HG02938 (cell line): ENCODE results near the gene EPC1.
"Not testable (repeated sequence)": the region's sequence is repeated elsewhere in the genome, so short reads cannot be mapped to it uniquely, and the experiment has no call there.

Experiments
- ATAC-seq: cut with Tn5 transposase; IDR thresholded peaks from one replicate; pipeline ENCODE4 v1.9.1; 2021; ENCODE audit warnings: mild to moderate bottlenecking, moderate library complexity; ENCODE audit not compliant: unreplicated experiment

EPC1 gene

DNA sequence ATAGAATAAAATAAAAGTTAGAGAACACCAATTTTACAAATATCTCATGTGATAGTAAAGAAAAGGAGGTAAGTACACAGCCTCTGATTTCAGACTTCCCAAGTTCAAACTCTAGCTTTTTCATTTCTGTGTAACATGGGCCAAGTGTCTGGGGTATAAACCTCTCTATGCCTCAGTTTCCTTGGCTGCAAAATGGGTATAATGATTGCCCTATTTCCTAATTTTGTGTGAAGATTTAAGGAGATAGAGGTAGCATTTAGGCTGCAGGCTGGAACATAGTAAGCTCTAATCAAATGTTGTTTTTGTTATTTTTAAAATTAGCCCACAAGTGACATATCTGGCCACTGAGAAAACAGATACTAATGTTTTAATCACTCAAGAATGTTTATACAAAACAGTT lies 26.1 kb upstream of the EPC1 start:
- no peak for ATAC-seq

DNA sequence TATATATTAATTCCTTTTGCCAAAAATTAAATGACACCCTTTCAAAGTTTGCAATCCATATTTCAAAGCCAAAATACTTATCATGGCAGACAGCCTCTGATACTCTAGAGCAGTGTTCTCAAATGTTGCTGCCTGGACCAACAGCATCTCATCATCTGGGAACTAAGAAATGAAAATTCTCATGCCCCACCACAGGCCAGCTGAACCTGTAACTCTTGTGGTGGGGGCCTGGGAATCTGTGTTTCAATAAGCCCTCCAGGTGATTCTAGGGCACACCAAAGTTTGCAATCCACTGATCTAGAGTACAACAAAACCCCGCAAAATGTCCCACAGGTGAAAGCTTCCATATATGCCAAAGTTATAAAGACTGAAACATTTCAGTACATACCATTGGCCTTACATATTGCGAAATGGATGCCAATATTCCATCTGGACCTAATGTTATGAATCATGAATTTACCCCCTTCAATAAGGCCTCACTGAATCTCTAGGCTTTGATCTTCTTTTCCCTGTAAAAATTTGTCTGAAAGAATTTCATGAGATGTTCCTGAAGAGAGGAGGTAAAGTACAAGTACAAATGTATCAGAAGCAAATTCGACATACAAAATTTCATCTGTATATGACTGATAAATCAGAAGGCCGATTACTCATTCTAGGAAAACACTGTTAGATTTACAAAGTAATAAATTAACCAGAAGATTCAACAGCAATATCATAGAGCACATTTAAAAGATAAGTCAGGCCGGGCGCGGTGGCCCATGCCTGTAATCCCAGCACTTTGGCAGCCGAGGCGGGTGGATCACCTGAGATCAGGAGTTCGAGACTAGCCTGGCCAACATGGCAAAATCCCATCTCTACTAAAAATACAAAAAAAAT lies 25.3 kb upstream of the EPC1 start:
- no peak for ATAC-seq

DNA sequence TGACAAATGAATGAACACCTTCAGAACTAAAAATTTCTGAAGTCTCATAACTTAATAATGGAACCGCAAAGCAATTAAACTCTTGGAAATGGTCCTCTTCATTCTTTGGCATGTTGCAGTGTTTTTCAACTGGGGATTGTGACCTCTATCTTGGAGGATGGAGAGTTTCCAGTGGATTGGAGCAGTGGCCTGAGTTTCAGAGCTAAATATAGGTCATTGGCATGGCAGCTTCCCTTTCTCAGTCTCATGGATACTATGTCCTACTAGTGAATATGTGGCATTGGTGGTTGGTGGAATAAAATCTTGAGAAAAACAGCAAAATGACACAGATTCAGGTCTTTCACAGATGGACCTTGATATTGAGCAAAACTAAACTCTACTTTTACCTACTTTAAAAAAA lies 24.1 kb upstream of the EPC1 start:
- ATAC-seq: no peak

DNA sequence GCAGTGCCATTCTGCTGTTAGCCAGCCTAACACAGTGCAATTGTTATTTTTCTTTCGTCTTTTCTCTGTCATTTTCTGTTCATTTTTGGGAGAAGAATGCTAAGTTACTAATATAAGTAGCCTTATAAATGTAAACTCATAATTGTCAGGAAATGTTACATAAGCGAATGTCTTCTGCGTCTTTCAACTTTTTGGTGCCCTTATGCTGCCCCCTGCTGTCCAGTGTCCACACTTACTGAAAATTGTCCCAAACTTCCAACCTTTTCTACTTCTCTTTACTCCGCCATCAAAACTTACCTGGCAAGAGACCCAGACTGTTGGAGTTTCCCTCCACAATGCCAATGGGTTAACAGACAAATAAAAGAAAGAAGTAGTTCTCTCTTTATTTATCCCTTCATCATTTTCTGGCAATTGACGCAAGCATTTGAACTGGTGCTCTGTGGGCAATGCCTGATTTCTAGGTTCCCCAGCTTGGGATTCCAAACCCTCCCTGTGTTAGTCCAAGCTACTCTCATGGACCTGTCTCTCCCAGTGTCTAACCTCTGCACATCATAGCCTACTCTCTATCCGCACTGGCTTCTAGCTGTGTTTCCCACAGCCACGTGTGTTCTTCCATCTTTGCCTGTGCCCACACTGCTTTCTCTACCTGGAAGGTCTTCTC lies 21.0 kb upstream of the EPC1 start:
- no peak for ATAC-seq

DNA sequence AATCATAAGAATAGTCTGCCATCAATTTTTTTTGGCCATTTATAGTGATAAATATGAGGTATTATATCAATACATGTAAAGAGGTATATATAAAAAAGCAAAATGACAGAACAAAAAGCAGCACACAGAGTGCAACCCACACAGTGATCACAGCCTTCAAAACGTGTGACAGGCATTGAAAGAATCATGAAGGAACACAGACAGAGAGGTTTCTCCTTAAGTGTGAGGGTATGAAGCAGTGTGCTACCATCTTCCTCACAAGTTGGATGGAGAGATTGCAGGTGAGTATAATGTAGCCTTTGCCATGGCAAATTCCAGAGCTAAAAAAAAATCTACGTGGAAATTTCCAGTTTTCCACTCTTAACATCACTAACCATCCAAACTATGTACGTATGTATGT lies 19.6 kb upstream of the EPC1 start:
- ATAC-seq: no peak

DNA sequence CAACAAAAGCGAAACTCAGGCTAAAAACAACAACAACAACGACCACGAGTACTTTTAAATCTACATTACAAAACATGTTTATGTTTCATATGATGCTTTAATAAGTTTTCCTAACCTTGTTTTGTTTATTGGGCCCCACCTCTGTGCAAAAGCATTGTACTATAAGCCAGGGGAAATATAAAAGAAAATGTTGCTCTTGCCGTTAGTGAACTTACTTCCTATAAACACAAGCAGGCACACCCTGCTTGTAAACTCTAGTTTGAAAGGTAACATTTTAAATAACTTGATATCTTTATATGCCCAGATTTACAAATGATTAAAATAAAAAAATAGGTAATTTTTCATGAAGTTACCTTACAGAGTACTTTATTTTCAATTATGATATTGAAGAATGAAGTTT lies 19.2 kb upstream of the EPC1 start:
- no peak for ATAC-seq

DNA sequence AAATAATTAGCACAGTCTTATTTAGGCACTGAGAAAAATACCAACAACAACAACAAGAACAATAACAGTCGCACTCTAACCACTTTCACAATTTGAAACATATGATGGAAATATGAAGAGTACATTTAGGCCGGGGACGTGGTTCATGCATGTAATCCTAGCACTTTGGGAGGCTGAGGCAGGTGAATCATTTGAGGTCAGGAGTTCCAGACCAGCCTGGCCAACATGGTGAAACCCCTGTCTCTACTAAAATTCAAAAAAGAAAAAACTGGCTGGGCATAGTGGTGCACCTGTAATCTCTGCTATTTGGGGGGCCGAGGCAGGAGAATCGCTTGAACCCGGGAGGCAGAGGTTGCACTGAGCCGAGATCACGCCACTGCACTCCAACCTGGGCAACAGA lies 18.4 kb upstream of the EPC1 start:
- ATAC-seq: not testable (repeated sequence)

DNA sequence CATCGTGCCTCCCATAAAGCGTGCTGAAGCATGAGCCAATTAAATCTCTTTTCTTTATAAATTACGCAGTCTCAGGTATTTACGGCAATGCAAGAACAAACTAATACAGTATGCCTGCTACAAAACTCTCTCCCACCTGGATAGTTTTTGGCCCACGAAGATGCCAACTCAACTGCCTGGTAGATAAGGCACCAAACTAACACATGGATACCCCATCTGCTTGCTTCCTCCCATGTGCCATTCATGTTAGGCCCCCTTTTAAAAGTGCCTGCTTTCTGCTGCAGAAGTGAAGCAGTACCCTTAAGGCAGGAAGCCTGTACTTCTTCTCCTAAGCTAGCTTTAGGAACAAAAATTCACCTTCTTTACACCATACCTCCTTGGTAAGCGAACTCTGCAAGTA lies 15.6 kb upstream of the EPC1 start:
- no peak for ATAC-seq

DNA sequence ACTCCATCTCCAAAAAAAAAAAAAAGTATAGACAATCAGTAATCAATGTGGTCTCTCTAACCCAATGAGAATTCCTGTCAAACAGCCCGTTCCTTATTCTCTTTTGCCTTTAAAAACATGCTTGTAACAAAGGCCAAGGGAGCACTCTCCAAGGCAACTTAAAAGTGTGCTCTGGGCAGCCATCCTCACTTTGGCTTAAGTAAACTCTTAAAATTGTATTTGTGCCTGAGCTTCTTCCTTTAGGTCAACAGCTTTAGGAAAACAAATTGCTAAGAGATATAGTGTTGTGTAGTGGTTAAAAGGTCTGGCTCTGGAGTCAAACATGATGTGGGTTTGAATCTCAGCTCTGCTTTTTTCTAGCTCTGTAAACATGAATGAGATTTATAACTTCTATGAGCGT lies 13.9 kb upstream of the EPC1 start:
- no peak for ATAC-seq

DNA sequence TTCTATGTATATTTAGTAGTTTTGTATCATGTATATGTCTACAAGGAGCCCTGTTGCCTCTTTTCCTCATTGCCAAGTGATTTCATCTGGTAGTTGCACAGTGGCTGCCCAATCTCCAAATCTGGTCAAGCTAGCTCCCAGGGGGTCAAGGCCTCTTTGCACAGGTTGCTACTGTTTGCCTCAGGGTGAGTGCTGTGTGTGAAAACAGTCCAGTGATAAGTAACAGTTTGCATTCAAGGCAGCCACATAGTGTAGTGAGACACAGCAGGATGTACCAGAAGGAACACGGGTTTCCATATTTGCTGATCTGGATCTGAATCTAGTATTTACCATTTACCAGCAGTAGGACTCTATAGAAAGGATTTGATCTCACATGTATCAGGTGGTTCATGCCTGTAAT lies 13.3 kb upstream of the EPC1 start:
- no peak for ATAC-seq

DNA sequence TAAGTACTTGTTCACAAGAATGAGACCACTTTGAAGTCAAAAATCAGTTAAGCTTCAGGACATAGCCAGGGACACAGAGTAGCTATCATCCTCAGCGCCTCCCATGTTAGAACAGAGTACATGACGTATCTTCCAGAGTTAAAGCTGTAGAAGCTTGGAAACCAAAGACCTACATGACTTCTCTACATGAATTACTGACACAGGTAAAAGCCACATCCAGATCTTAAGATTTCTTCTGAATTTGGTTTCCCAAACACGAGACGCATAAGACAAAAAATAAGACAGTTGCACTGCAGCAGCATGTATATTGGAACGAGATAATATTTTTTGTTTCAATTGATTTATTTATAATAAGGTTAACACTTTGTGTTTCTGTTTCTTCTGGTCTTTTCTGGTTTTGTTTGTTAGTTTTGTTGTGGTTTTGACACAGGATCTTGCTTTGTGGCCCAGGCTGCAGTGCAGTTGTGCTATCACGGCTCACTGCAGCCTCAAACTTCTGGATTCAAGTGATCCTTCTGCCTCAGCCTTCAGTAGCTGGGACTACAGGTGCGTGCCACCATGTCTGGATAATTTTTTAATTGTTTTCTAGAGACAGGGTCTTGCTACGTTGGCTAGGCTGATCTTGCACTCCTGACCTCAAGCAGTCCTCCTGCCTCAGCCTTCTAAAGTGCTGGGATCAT lies 10.2 kb upstream of the EPC1 start:
- no peak for ATAC-seq

DNA sequence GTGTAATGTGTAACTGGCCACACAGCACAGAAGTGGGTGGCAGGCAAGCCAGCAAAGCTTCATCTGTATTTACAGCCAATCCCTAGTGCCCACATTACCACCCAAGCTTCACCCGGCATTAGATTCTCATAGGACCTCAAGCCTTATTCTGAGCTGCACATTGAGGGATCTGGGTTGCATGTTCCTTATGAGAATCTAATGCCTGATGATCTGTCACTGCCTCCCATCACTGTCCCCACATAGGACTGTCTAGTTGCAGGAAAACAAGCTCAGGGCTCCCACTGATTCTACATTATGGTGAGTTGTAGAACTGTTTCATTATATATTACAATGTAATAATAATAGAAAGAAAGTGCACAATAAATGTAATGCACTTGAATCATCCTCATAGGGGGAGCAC lies 7.7 kb upstream of the EPC1 start:
- not testable (repeated sequence) for ATAC-seq

DNA sequence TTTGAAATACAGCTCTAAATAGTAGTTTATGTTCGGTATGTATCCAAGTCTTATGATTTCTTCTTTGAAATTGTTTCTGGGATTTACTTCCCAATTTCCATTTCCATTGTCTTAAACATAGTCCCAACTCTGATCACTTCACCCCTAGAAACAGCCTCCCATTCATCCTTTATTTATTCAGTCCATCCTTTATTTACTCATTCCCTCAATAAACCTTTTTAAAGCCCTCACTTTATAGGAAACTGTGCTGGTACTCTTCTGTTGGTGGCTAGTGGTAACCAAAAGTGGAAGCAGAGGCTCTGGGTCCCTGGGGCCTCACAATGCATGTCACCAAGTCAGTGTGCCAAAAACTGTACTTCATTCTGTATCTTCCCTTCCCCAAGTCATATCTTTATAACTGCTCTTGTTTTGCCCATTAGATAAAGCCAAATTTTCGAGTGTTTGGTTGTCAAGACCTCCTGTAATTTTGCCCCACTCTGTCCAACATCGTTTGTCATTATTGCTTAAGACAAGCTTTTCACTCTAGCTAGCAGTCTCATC lies 3.9 kb upstream of the EPC1 start:
- ATAC-seq: no peak

DNA sequence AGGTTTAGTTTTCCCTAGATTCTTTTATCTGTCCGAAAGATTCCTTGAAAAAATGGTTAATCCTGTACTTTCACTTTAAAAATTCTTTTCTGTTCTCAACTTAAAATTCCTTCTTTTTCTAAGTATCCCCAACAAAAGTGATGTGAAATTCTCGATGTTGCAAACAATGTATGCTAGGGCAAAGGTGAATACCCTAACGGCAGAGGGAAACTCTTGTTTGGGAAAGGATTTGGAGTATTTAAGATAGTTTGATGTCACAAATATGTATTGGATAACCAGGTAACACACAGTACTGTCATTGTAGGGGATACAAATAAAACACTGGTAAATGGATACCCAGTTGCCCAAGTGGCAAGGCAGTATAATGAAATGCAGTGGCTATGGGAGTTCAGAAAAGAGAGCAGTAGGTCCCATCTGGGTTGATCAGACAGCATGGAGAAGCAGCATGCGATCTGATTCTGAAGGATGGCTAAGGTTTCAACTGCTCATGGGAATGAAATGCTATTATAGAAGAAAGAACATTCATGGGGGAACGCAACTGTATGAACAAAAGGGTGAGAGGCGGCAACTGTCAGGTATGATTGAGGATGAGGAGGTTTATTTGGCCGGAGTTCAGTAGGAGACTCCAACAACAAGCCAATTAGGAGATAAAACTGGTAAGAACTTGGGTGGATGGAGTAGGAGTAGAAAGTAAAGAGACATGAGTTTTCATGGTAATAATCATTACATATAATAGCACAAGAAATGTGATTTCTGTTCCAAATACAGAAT lies 3.2 kb upstream of the EPC1 start:
- no peak for ATAC-seq

DNA sequence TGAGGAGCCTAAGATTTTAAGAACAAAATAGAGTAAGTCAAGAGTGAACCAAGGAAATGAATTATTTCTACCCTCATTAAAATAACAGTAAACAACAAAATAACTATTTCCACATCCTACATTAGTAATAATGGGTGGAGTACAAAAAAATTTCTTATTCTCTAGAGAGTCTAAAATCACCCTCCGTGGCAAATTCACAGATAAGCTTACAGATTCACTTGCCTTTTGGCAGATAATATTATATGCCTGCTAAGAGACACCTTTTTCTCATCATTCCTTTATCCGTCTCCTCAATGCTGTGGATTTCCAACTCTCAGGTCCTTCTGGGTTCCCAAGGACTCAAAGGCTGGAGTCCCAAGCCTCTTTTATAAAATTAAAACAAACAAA lies 2.2 kb upstream of the EPC1 start:
- ATAC-seq: no peak

DNA sequence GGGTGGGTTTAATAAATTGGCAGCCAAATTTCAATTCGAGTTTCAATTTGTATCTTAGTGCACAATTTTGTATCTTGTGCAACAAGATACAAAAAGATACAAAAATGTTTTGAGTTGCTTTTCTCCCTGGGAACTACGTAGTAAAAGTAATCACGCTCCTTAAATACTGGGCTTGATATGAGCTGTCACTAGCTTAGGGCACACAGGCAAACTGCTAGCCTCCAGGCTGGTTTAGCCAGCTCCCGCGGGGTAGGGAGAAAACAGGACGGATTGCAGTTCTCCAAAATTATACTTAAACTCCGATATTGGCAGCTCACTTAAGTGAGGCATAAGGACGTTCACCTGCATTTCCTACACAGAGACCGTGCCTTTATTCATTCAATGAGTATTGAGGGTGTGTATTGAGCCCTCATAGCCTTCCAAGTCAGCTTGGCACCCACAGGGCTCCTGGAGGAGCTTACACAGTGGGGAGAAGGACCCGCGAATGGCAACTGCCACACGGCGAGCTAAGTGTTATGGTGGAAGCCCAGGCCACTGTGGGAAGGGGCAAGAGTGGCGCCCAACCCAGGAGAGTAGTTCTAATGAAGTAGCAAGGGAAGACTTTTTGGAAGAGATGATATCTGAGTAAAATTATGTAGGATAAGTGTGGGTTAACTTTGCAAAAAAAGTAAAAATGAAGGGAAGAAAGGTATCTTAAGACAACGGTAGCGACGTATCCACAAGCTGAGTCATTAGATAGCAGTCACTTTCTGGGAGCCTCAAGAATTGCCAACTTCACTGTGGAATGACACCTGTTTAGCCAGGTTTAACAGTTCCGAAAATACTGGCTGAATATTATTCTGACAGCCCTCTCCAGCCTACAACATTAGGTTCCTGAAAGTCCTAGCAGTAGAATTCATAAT lies 1.6 kb upstream of the EPC1 start:
- ATAC-seq: no peak

DNA sequence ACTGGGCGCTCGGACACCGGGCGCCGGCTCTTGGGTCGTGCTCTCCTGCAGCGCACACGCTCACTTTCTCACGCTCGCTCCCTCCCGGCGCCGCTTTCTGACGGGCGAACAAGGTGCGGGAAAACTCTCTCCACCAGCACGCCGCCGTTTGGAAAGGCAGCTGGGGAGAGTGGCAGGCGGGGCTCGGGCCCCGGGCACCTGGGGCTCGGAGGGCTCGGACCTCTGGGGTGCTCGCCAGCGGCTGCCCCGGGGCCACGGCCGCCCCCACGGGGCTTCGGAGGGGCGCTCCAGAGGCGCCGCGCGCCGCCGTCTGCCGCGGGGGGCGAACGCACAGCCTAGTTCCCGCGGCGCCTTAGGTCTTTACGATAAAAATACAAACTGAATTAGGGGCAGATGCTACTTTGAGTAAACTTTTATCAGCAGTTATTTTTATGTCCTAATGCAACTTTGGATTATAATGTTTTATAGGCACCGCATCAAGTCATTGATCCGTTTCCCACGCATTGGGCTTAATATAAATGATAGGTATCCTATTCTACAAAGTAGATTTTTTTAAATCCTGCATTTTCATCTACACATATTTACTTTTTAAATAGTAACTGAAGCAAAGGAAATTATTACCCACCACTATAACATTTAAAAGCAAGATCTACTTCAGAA lies 535 bp upstream of the EPC1 start:
- ATAC-seq: peak; percentile 14

DNA sequence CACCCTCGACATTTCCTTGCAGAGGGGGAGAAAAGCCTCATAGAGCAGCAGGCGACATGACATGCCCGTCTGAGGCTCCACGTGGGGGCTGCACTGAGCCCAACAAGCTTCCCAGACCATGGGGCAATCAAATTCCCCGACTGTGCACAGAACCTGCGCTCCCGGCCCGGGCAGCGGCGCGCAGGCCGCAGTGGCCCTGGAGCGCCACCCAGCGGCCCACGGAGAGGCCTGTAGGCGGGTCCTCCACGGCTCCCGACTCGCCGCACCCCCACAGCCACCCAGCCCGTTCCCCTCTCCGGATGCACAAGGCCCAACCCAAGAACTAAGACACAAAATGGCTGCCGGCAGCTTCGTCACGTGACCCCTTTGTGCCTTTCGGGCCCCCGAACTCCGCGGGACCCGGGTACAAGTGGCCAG lies 816 bp downstream of the EPC1 start:
- peak; percentile 62 for ATAC-seq

DNA sequence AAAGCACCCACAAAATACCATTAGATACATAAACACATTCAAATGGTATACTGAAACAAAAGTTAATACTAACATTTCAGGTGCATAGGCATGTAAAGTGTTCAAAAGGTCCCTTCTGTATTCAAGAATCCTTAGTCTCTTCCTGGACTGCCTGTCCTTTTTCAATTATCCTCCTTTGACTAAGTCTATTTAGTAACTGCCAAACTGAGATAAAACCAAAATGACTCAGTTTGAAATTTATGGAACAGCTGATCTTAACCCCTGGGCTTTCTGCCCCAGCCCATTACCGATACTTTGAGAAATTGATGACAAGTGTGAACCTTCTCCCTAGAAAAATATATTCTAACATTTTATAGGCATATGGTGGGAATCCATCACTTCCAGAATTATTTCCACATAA lies 5.4 kb downstream of the EPC1 start:
- ATAC-seq: no peak
